HL-60 (cell line): ENCODE data around the gene KIF26B.

ENCODE experiments used
- DNase-seq, 2 experiments: peaks; one replicate each; pipeline ENCODE4 v3.0.0-alpha.2; 2010 to 2020; ENCODE audit warnings: low read depth in 1 of 2, low spot score in 1 of 2
- H3K27ac ChIP-seq: fragments of 250-450 bp; sonication (Bioruptor Pico); replicated peaks from 2 replicates; pipeline ENCODE4 v1.5.1; 2020; ENCODE audit warnings: mild to moderate bottlenecking, moderate library complexity
- H3K27me3 ChIP-seq: fragments of 250-450 bp; sonication (Bioruptor Pico); 2 replicates; pipeline ENCODE4 v1.5.1; 2021; ENCODE audit warnings: mild to moderate bottlenecking, moderate library complexity; ENCODE audit not compliant: insufficient read depth, poor library complexity, severe bottlenecking
- H3K4me3 ChIP-seq: replicated peaks from 2 replicates; pipeline ENCODE4 v1.5.1; 2011; ENCODE audit warnings: mild to moderate bottlenecking, control low read depth, low read length; ENCODE audit not compliant: insufficient read depth
- GABPA ChIP-seq: IDR thresholded peaks from 2 replicates; pipeline ENCODE4 v1.6.1; 2012; ENCODE audit warnings: low read depth
- POLR2AphosphoS5 ChIP-seq: IDR thresholded peaks from 2 replicates; pipeline ENCODE4 v1.6.1; 2012; ENCODE audit warnings: low read depth
- SPI1 ChIP-seq: IDR thresholded peaks from 2 replicates; pipeline ENCODE4 v1.6.1; 2012; ENCODE audit warnings: low read depth, mild to moderate bottlenecking, borderline replicate concordance
- TF ChIP-seq, protein P1 (sequence below): IDR thresholded peaks from 2 replicates; pipeline ENCODE4 v1.6.1; 2012; ENCODE audit warnings: low read depth; ENCODE audit not compliant: insufficient replicate concordance
- TF ChIP-seq, protein P2 (sequence below): IDR thresholded peaks from one replicate; pipeline ENCODE4 v1.5.1; 2011; ENCODE audit warnings: low read length, control low read depth, inconsistent platforms; ENCODE audit not compliant: insufficient read depth

Gene KIF26B

DNA sequence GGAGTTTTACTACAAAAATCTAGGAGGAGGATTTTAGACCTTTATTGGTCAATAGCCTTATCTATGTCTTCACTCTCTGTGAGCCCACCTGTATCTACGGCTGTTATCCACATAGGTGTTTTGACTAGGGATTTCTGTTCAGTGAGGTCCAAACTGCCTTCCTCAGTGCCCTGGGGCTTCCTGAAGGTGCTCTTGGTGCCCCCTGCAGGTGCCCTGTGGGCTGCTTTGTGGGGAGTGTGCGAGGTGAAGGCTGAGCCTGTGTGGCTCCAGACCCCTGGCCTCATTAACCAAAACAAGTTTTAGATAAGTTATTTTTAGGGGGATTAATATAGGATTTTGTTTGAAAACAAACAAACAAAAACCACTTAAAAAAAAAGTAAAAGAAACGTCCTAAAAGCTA is 122.5 kb downstream of the KIF26B start:
- no peak for TF ChIP-seq POLR2AphosphoS5
- TF ChIP-seq, protein P1, sequence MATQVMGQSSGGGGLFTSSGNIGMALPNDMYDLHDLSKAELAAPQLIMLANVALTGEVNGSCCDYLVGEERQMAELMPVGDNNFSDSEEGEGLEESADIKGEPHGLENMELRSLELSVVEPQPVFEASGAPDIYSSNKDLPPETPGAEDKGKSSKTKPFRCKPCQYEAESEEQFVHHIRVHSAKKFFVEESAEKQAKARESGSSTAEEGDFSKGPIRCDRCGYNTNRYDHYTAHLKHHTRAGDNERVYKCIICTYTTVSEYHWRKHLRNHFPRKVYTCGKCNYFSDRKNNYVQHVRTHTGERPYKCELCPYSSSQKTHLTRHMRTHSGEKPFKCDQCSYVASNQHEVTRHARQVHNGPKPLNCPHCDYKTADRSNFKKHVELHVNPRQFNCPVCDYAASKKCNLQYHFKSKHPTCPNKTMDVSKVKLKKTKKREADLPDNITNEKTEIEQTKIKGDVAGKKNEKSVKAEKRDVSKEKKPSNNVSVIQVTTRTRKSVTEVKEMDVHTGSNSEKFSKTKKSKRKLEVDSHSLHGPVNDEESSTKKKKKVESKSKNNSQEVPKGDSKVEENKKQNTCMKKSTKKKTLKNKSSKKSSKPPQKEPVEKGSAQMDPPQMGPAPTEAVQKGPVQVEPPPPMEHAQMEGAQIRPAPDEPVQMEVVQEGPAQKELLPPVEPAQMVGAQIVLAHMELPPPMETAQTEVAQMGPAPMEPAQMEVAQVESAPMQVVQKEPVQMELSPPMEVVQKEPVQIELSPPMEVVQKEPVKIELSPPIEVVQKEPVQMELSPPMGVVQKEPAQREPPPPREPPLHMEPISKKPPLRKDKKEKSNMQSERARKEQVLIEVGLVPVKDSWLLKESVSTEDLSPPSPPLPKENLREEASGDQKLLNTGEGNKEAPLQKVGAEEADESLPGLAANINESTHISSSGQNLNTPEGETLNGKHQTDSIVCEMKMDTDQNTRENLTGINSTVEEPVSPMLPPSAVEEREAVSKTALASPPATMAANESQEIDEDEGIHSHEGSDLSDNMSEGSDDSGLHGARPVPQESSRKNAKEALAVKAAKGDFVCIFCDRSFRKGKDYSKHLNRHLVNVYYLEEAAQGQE, result no peak
- TF ChIP-seq, protein P2, sequence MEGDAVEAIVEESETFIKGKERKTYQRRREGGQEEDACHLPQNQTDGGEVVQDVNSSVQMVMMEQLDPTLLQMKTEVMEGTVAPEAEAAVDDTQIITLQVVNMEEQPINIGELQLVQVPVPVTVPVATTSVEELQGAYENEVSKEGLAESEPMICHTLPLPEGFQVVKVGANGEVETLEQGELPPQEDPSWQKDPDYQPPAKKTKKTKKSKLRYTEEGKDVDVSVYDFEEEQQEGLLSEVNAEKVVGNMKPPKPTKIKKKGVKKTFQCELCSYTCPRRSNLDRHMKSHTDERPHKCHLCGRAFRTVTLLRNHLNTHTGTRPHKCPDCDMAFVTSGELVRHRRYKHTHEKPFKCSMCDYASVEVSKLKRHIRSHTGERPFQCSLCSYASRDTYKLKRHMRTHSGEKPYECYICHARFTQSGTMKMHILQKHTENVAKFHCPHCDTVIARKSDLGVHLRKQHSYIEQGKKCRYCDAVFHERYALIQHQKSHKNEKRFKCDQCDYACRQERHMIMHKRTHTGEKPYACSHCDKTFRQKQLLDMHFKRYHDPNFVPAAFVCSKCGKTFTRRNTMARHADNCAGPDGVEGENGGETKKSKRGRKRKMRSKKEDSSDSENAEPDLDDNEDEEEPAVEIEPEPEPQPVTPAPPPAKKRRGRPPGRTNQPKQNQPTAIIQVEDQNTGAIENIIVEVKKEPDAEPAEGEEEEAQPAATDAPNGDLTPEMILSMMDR, result no peak
- TF ChIP-seq GABPA, result no peak
- no peak for TF ChIP-seq SPI1
- Histone ChIP-seq H3K27me3 (no peaks in the 10 kb centered on the region), H3K27ac (no peak overlapping the region), H3K4me3 (no peak overlapping the region)
- DNase-seq, result no peak

DNA sequence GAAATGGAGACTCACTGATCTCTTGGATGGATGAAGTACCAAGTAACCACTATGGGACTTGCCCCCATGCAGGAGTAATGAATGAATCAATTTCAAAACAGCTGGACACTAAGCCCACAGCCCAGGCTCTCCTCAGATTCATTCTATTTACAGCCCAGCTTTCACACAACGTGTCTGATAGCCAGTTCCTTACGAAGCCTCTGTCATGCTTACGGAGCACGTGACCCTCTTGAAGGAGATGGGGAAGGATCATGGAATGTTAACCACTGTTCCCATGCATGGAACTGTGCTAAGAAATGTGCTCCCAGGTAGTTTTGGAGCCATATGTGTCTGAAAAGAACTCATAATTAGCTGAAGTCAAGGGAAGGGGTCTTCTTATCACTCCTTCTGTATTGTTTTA is 124.1 kb downstream of the KIF26B start:
- H3K27me3 ChIP-seq, result no peaks in the 10 kb centered on the region

DNA sequence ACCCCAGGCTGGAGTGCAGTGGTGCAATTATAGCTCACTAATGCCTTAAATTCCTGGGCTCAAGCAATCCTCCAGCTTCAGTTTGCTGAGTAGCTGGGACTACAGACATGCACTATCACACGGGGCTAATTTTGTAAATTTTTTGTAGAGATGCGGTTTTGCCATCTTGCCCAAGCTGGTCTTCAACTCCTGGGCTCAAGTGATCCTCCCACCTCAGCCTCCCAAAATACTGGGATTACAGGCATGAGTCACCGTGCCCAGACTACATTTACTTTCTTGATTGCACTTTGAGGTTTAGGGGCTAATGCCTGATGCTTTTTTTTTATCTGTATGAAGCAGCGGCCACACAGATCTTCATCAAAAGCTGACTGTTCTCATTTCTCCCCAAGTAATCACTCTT is 124.6 kb downstream of the KIF26B start:
- Histone ChIP-seq H3K4me3 (no peak overlapping the region), H3K27me3 (no peaks in the 10 kb centered on the region), H3K27ac (no peak overlapping the region)
- TF ChIP-seq, protein P1, result no peak
- TF ChIP-seq, protein P2, result no peak
- TF ChIP-seq SPI1, result no peak
- no peak for TF ChIP-seq POLR2AphosphoS5
- no peak for TF ChIP-seq GABPA
- DNase-seq, result no peak

More for the DNA sequence above, 124.1 kb downstream of the KIF26B start:
- Histone ChIP-seq H3K4me3 (no peak overlapping the region), H3K27ac (no peak overlapping the region)
- TF ChIP-seq GABPA (no peak), POLR2AphosphoS5 (no peak), SPI1 (no peak)
- TF ChIP-seq, protein P2, result no peak
- TF ChIP-seq, protein P1, result no peak
- no peak for DNase-seq
